GM19328 (cell line): Measurements from ENCODE around the gene CYP2J2.
A peak's percentile ranks its signal among the peaks of the same experiment; 100 is the strongest.
"Not testable (repeated sequence)": the region's sequence is repeated elsewhere in the genome, so short reads cannot be mapped to it uniquely, and the experiment has no call there.

Experiments
- ATAC-seq: cut with Tn5 transposase; IDR thresholded peaks from one replicate; pipeline ENCODE4 v1.9.1; 2021; ENCODE audit warnings: mild to moderate bottlenecking, moderate library complexity; ENCODE audit not compliant: unreplicated experiment

The CYP2J2 gene

GRCh38 chr1:59921258-59921899 is 5.2 kb downstream of the CYP2J2 start:
- not testable (repeated sequence) for ATAC-seq

DNA sequence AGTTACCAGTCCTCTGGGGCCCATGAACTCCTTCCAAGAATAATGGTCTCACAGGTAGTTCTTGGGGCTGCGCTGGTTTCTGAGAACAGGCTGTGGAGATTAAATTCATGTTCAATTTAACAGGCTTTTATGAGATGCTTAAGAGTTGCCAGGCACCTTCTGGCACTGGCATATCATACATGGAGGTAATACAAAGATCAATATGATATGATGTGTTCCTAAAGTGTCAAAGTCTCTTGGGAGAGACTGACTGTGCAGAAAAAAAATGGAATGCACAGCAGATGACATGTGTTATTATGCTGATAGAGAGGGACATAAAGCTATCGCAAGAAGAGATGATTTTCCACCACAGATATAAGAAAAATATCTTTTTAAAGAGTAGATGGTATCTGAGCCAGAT is 6.8 kb downstream of the CYP2J2 start:
- no peak for ATAC-seq

DNA sequence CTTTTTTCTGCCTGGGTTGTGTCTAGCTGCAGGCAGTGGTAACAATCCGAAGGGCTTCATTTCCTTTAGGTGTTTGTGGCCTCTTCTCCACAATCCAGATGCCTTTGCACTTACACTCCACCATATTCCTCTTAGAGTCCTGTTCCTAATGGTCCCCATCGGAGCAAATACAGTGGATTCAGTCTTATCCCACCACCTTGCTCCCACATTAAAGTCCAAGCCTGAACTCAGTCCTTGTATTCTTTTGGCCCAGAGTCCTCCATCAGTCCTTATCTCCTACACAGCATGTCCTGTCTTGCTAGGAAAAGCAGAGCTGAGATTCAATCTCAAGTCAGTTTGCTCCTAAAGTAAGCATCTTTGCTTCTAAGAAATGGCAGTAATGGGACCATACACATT is 8.8 kb downstream of the CYP2J2 start:
- no peak for ATAC-seq

- ATAC-seq, result no peak
These were observed 9.4 kb downstream of the CYP2J2 start for GRCh38 chr1:59917026-59917784.

- no peak for ATAC-seq
These were observed 11.1 kb downstream of the CYP2J2 start for GRCh38 chr1:59915516-59915915.

DNA sequence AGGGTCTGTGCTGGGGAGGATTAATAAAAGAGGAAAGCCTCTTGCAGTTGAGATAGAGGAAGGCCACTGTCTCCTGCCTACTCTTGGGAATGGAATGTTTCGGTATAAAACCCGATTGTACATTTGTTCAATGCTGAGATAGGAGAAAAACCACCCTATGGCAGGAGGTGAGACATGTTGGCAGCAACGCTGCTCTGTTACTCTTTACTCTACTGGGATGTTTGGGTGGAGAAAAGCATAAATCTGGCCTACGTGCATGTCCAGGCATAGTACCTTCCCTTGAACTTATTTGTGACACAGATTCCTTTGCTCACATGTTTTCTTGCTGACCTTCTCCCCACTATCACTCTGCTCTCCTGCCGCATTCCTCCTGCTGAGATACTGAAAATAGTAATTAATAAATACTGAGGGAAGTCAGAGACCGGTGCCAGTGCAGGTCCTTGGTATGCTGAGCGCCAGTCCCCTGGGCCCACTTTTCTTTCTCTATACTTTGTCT is 11.7 kb downstream of the CYP2J2 start:
- ATAC-seq, result not testable (repeated sequence)

GRCh38 chr1:59908682-59909081 is 17.9 kb downstream of the CYP2J2 start:
- no peak for ATAC-seq

GRCh38 chr1:59908084-59908483 is 18.5 kb downstream of the CYP2J2 start:
- no peak for ATAC-seq

GRCh38 chr1:59906931-59907330 is 19.6 kb downstream of the CYP2J2 start:
- no peak for ATAC-seq

DNA sequence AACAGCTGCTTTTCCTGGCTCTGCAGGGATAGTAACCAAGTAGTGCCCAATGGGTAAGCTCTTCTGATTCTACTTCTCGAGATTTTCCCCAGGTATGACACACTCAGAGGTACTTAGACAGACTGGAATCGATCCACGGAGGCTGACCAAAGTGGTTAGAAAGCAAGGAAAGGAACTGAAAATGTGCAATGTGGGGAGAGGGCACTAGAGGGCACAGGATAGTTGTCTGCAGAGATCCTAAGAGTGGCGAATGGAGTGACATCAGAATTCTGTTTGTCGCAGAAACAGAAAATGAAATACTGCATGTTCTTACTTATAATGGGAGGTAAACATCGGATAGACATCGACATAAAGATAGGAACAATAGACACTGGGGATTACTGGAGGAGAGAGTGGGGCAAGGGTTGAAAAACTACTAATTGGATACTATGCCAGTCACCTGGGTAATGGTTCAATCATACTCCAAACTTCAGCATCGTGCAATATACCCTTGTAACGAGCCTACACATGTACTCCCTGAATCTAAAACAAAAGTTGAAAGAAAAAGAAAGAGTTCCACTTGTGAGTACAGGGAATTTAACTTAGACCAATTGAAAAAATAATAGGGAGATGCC is 23.3 kb downstream of the CYP2J2 start:
- no peak for ATAC-seq

DNA sequence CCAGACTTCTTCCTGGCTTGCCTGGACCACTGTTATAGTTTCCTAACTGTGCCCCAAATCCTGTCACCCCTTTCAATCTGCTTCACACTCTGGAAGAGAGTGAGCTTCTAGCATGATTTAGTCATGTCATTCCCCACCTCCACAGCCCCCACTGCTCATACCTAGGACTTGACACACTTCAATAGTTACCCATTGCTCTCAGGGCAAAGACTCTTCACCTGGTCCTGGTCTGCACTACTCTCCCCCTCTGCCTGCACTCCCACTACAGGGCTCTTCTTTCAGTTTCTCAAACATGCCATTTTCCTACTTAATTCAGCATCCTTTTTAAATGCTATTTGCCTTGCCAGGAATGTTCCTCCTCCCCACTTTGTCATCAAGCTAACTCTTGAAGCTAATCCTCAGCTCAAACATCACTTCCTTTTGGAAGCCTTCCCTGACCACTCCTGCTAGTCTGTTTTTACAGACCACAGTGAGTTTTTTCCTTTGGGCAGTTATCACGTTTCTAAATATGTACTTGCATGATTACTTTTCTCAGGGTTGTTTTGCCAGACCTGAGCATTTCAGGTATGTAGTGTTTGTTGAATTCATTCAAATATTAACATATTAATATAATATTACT is 24.7 kb downstream of the CYP2J2 start:
- no peak for ATAC-seq

DNA sequence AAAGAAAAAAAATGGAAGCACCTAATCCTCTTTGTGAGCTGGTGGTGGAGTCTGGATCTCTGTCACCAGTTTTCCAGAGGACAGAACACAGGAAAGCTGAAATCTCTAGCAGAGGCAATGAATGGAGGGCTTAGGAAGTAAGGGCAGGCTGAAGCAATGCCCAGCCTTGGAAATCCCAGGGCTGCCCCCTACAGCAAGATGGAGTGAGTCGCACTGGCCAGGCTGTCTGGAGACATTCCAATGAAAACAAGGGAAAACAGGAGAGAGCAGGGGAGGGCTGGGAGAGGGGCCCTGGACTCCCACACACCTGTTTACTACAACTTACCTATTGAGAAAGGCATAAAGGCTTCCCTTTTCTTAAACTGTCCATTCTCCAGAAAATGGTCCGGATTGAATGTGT is 25.9 kb downstream of the CYP2J2 start:
- ATAC-seq, result no peak

GRCh38 chr1:59898927-59899326 is 27.6 kb downstream of the CYP2J2 start:
- ATAC-seq, result no peak

DNA sequence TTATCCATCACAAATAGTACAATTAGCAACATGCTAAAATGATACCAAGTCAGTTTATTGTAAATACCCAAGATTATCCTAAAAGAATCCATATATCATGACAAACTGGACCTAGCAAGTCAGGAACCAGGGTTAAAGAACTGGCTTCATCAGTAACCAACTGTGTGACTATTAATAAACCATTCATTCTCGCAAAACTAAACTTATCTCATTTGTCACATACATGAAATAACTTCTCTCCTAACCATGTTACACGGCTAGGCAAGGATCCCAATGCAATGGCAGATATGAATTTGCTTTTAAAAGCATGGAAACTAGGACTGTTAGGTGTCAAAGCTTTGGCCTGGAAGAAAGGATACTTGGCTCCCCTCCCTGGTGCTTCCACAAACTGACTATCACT is 29.4 kb downstream of the CYP2J2 start:
- no peak for ATAC-seq

- no peak for ATAC-seq
These were observed 33.4 kb downstream of the CYP2J2 start for GRCh38 chr1:59892841-59893811.

- ATAC-seq, result no peak
These were observed 41.3 kb downstream of the CYP2J2 start for GRCh38 chr1:59885160-59885832.

- ATAC-seq, result no peak
These were observed 45.8 kb downstream of the CYP2J2 start for GRCh38 chr1:59880735-59881134.

GRCh38 chr1:59879996-59880505 is 46.5 kb downstream of the CYP2J2 start:
- peak; percentile 14 for ATAC-seq

- peak; percentile 60 for ATAC-seq
These were observed 47.0 kb downstream of the CYP2J2 start for GRCh38 chr1:59879574-59879973.

GRCh38 chr1:59878370-59878769 is 48.2 kb downstream of the CYP2J2 start:
- no peak for ATAC-seq
